Measurements from ENCODE around the gene NUBP2.
"Not testable (repeated sequence)": the region's sequence is repeated elsewhere in the genome, so short reads cannot be mapped to it uniquely, and the experiment has no call there.

NUBP2 gene

GRCh38 chr16:1787056-1787321 is 4.2 kb downstream of the NUBP2 start:
- DNase-seq = no peak

GRCh38 chr16:1787322-1788094 is 4.7 kb downstream of the NUBP2 start:
- no peak for DNase-seq

- no peak for DNase-seq
These were observed 5.4 kb downstream of the NUBP2 start for GRCh38 chr16:1788095-1788707.

- no peak for DNase-seq
These were observed 5.9 kb downstream of the NUBP2 start for GRCh38 chr16:1788708-1789100.

- DNase-seq = no peak
These were observed 6.9 kb downstream of the NUBP2 start for GRCh38 chr16:1789643-1790045.

GRCh38 chr16:1790261-1790610 is 7.5 kb downstream of the NUBP2 start:
- no peak for DNase-seq

GRCh38 chr16:1790611-1791255 is 8.0 kb downstream of the NUBP2 start:
- no peak for DNase-seq

GRCh38 chr16:1791256-1791942 is 8.6 kb downstream of the NUBP2 start:
- no peak for DNase-seq

- no peak for DNase-seq
These were observed 9.4 kb downstream of the NUBP2 start for GRCh38 chr16:1791943-1792812.

- no peak for DNase-seq
These were observed 10.2 kb downstream of the NUBP2 start for GRCh38 chr16:1792836-1793577.

GRCh38 chr16:1793578-1794220 is 10.9 kb downstream of the NUBP2 start, which contains the start of gene IGFALS:
Gene IGFALS, minus strand, starts transcription at chr16:1793705. Its CDS starts 53 bp downstream, at chr16:1793652.
- no peak for DNase-seq

- DNase-seq = no peak
These were observed 11.6 kb downstream of the NUBP2 start for GRCh38 chr16:1794221-1794871.

GRCh38 chr16:1794908-1795666 is 12.3 kb downstream of the NUBP2 start:
- DNase-seq = no peak

- not testable (repeated sequence) for DNase-seq
These were observed 16.5 kb downstream of the NUBP2 start for GRCh38 chr16:1799263-1799662.

GRCh38 chr16:1800701-1801100 is 17.9 kb downstream of the NUBP2 start:
- DNase-seq = no peak

- DNase-seq = no peak
These were observed 24.9 kb downstream of the NUBP2 start for GRCh38 chr16:1807626-1808025.

- no peak for DNase-seq
These were observed 25.9 kb downstream of the NUBP2 start for GRCh38 chr16:1808691-1809090.

- no peak for DNase-seq
These were observed 26.6 kb downstream of the NUBP2 start for GRCh38 chr16:1809281-1809801.

- DNase-seq = no peak
These were observed 27.3 kb downstream of the NUBP2 start for GRCh38 chr16:1810106-1810505.

GRCh38 chr16:1810536-1810935 is 27.8 kb downstream of the NUBP2 start:
- no peak for DNase-seq
